ENCODE results near the gene CDKL5. TPM values are rescaled to one million over a fixed set of nuclear protein-coding genes. Genes with fewer than 3 reads are reported as not detected.
A peak's percentile ranks its signal among the peaks of the same experiment; 100 is the strongest.

CDKL5 gene
- 1 to 10 TPM; 1.2 to 7.0 (median 5.8) TPM for total RNA-seq
- 1 to 10 TPM; 1.9 to 2.3 TPM for polyA plus RNA-seq
- 18.0 reads per million, percentile 48 among the genes with 10 or more reads in this experiment for total RNA-seq

DNA sequence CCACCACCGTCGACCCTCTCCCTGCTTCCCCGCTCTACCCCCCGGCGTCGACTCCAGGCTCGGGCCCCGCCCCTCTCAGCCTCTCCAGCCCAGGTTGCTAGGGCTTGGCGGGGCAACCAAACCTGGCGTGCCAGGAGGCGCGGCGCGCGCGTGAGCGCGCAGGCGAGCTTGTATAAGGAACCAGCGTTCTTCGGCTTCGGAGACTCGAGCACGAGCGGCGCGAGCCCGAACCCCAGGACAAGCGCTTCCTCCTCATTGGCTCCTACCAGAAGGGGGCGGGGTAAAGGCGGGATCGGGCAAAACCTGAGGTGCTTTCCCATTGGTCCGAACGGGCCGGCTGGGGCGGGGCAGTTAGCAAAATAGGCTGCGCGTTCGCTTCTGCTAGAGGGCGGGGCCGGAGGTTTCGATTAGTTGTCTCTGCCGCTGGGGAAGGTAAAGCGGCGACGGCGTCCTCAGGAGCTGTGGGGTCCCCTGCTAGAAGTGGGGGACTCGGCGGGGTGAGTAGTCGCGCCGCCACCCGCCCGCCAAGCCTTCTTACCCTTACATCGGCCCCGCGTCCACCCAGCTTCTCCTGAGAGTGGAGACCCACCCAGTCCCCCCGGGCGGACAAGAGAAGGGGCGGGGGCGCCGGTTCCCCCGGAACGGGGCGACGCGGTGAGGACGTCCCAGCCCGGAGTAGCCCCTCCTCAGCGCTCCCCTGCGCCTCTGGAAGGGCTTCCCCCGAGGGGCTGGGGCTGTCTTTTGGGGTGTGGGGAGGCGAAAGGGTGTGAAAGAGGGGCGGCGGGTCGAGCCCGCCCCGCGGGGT is at the start of gene CDKL5:
Gene CDKL5 (plus strand): TSS at position 410 of the 805 bp plus-strand sequence. CDS start 81,489 bp downstream, outside the sequence.
- DNase-seq (peak; percentile 83 to 98 (median 96)), ATAC-seq (peak; percentile 97)
- H3K9me3 Mint-ChIP-seq = no peaks in the 10 kb centered on the region
- peaks cover 0 to 4% (median 0%) of the 10 kb centered on the region in 3 experiments for H3K36me3 ChIP-seq (ENCODE audit: control insufficient read depth in 2 of 3, insufficient read depth in 3 of 3, low read length in 3 of 3)
- peaks cover 0 to 25% (median 0%) of the 10 kb centered on the region in 5 donors for H3K27me3 Mint-ChIP-seq
- POLR2A ChIA-PET = interaction anchor here (0.8 to 1.3 kb wide), 3 partner anchors 71 to 463 kb away, joined by 3 to 5 read pairs (median 3); partner anchors contain the start of gene SCML2
- peak within 1 kb of the TSS; percentile 93 for H3K27ac ChIP-seq (ENCODE audit: low read depth, low read length)
- H3K4me3 Mint-ChIP-seq = peak within 1 kb of the TSS; percentile 85 to 95 (median 89)
- no peaks in the 10 kb centered on the region for H3K36me3 Mint-ChIP-seq
- H3K4me3 ChIP-seq (ENCODE audit: low read length) = peak within 1 kb of the TSS; percentile 77
- H3K4me1 ChIP-seq (ENCODE audit: control insufficient read depth in 2 of 2, insufficient read depth in 2 of 2, low read length in 2 of 2) = peaks cover 0 to 5% of the 10 kb centered on the region in 2 donors
- H3K27ac Mint-ChIP-seq = peak within 1 kb of the TSS; percentile 71 to 92 (median 91)
- peaks cover 5 to 25% (median 13%) of the 10 kb centered on the region in 7 donors for H3K4me1 Mint-ChIP-seq
- H3K27me3 ChIP-seq (ENCODE audit: control insufficient read depth in 2 of 2, insufficient read depth in 2 of 2, low read length in 2 of 2) = no peaks in the 10 kb centered on the region
- CTCF ChIA-PET = interaction anchor here (0.7 kb wide), 1 partner anchor 165 kb away, joined by 3 read pairs; no protein-coding TSS in a partner anchor
- intact Hi-C loops (cut with micrococcal nuclease) = loop anchor here (1.0 to 10.0 kb wide), 19 partner anchors 35 to 1839 kb away; partner anchors contain the start of genes PHKA2 (in 2 of the 2), SCML1 (in 2 of the 2), SCML2 (in 2 of the 2) and BCLAF3 (in 1 of the 2)
- H3K9me3 ChIP-seq (ENCODE audit: control insufficient read depth in 2 of 3, low read length in 3 of 3) = no peaks in the 10 kb centered on the region

DNA sequence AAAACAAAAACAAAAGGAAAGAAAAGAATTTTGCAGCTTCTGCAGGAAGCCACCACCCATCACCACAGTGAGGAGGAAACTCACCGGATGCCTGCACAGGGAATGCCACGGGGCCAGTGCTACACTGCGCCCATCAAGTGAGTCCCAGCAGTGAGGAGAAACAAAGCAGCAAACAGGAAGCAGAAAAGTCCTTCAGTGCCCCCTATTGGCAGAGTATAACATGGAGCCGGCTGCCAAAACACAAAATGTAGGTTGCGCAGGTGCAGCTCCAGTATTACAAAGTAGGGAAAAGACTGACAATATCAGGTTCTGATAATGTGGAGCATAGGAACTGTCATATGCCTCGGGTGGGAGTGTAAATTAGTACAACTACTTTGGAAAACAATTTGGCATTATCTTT is 47.6 kb upstream of the CDKL5 start:
- H3K27ac Mint-ChIP-seq = peak overlapping the region in 5 of 9 donors; percentile 58 to 83 (median 62)
- H3K36me3 Mint-ChIP-seq = no peaks in the 10 kb centered on the region

GRCh38 chrX:18389966-18390365 is 35.4 kb upstream of the CDKL5 start:
- Histone ChIP-seq H3K4me3 (ENCODE audit: low read length) (no peak overlapping the region), H3K4me1 (ENCODE audit: control insufficient read depth in 2 of 2, insufficient read depth in 2 of 2, low read length in 2 of 2) (no peaks in the 10 kb centered on the region), H3K9me3 (ENCODE audit: control insufficient read depth in 2 of 3, low read length in 3 of 3) (no peaks in the 10 kb centered on the region), H3K36me3 (ENCODE audit: control insufficient read depth in 2 of 3, insufficient read depth in 3 of 3, low read length in 3 of 3) (no peaks in the 10 kb centered on the region), H3K27me3 (ENCODE audit: control insufficient read depth in 2 of 2, insufficient read depth in 2 of 2, low read length in 2 of 2) (no peaks in the 10 kb centered on the region), H3K27ac (ENCODE audit: low read depth, low read length) (no peak overlapping the region)
- H3K27ac Mint-ChIP-seq = no peak overlapping the region
- no peaks in the 10 kb centered on the region for H3K27me3 Mint-ChIP-seq
- H3K4me1 Mint-ChIP-seq = peaks cover 0 to 6% (median 5%) of the 10 kb centered on the region in 7 donors
- DNase-seq (no peak), ATAC-seq (no peak)
- no peak overlapping the region for H3K4me3 Mint-ChIP-seq
- no peaks in the 10 kb centered on the region for H3K9me3 Mint-ChIP-seq
- intact Hi-C loops (cut with micrococcal nuclease) = loop anchor here (2.0 to 5.0 kb wide), 2 partner anchors 35 to 693 kb away; partner anchors contain the start of gene CDKL5 (in 2 of the 2)
- H3K36me3 Mint-ChIP-seq = no peaks in the 10 kb centered on the region
- POLR2A ChIA-PET = no interaction called here
- CTCF ChIA-PET = interaction anchor here (0.6 to 1.7 kb wide), 3 partner anchors 495 to 944 kb away, joined by 3 to 7 read pairs (median 3); no protein-coding TSS in a partner anchor

More for the DNA sequence above, 47.6 kb upstream of the CDKL5 start:
- DNase-seq (peak in 6 of 9 donors; percentile 21 to 39 (median 24)), ATAC-seq (peak; percentile 74)
- Histone ChIP-seq H3K27me3 (ENCODE audit: control insufficient read depth in 2 of 2, insufficient read depth in 2 of 2, low read length in 2 of 2) (no peaks in the 10 kb centered on the region), H3K27ac (ENCODE audit: low read depth, low read length) (no peak overlapping the region), H3K9me3 (ENCODE audit: control insufficient read depth in 2 of 3, low read length in 3 of 3) (no peaks in the 10 kb centered on the region), H3K4me1 (ENCODE audit: control insufficient read depth in 2 of 2, insufficient read depth in 2 of 2, low read length in 2 of 2) (no peaks in the 10 kb centered on the region), H3K4me3 (ENCODE audit: low read length) (no peak overlapping the region), H3K36me3 (ENCODE audit: control insufficient read depth in 2 of 3, insufficient read depth in 3 of 3, low read length in 3 of 3) (no peaks in the 10 kb centered on the region)
- no peaks in the 10 kb centered on the region for H3K27me3 Mint-ChIP-seq
- intact Hi-C loops (cut with micrococcal nuclease) = loop anchor here (1.0 to 10.0 kb wide), 7 partner anchors 589 to 1133 kb away; no protein-coding TSS in a partner anchor
- H3K9me3 Mint-ChIP-seq = peaks cover 0 to 2% (median 0%) of the 10 kb centered on the region in 11 donors
- H3K4me3 Mint-ChIP-seq = peak overlapping the region in 3 of 10 donors; percentile 20 to 37 (median 26)
- peaks cover 0 to 6% (median 5%) of the 10 kb centered on the region in 7 donors for H3K4me1 Mint-ChIP-seq
- POLR2A ChIA-PET = no interaction called here
- CTCF ChIA-PET = interaction anchor here (0.7 to 1.5 kb wide), 4 partner anchors 23 to 1135 kb away, joined by 3 to 5 read pairs (median 3); partner anchors contain the start of gene SCML2

- Mint-ChIP-seq H3K4me3 (no peak overlapping the region), H3K9me3 (no peaks in the 10 kb centered on the region), H3K27ac (peak overlapping the region in 2 of 9 donors; percentile 2 to 19), H3K4me1 (peaks cover 0 to 6% (median 5%) of the 10 kb centered on the region in 7 donors), H3K27me3 (no peaks in the 10 kb centered on the region), H3K36me3 (no peaks in the 10 kb centered on the region)
- Histone ChIP-seq H3K27me3 (ENCODE audit: control insufficient read depth in 2 of 2, insufficient read depth in 2 of 2, low read length in 2 of 2) (no peaks in the 10 kb centered on the region), H3K9me3 (ENCODE audit: control insufficient read depth in 2 of 3, low read length in 3 of 3) (no peaks in the 10 kb centered on the region), H3K4me1 (ENCODE audit: control insufficient read depth in 2 of 2, insufficient read depth in 2 of 2, low read length in 2 of 2) (no peaks in the 10 kb centered on the region), H3K27ac (ENCODE audit: low read depth, low read length) (no peak overlapping the region), H3K4me3 (ENCODE audit: low read length) (no peak overlapping the region), H3K36me3 (ENCODE audit: control insufficient read depth in 2 of 3, insufficient read depth in 3 of 3, low read length in 3 of 3) (no peaks in the 10 kb centered on the region)
- peak; percentile 12 to 69 (median 60) for DNase-seq
- intact Hi-C loops (cut with micrococcal nuclease) = loop anchor here (1.0 to 5.0 kb wide), 6 partner anchors 34 to 943 kb away; partner anchors contain the start of gene CDKL5 (in 2 of the 2)
- POLR2A ChIA-PET = no interaction called here
- ATAC-seq = peak; percentile 60
- CTCF ChIA-PET = interaction anchor here (1.7 kb wide), 1 partner anchor 943 kb away, joined by 7 read pairs; no protein-coding TSS in a partner anchor
Observed at GRCh38 chrX:18390941-18391538, 34.4 kb upstream of the CDKL5 start.

DNA sequence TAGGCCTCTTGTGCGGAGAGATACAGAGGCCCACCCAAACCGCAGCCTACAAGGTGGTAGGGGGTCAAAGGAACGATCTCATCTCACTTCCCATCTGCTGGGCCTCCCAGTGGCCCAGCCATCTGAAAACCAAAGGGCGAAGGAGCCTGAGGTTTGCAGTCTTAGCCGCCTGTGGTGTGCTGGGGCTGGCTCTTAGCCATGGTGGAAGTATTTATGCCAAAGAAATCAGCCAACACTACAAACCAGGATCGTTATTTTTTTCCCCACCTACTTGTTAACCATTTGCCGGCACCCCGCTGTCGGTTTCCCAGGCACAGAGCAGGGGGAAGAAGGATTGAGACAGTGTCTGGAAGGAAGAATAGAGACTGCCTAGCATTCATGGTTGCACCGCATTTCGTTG is 30.9 kb upstream of the CDKL5 start:
- H3K27ac Mint-ChIP-seq = no peak overlapping the region
- CTCF ChIA-PET = interaction anchor here (0.6 kb wide), 1 partner anchor 11 kb away, joined by 3 read pairs; no protein-coding TSS in a partner anchor
- H3K9me3 Mint-ChIP-seq = no peaks in the 10 kb centered on the region
- H3K4me3 Mint-ChIP-seq = no peak overlapping the region
- no peaks in the 10 kb centered on the region for H3K36me3 ChIP-seq (ENCODE audit: control insufficient read depth in 2 of 3, insufficient read depth in 3 of 3, low read length in 3 of 3)
- H3K4me1 Mint-ChIP-seq = peaks cover 0 to 6% (median 5%) of the 10 kb centered on the region in 7 donors
- no peaks in the 10 kb centered on the region for H3K27me3 Mint-ChIP-seq
- no peak for DNase-seq
- no peak for ATAC-seq
- H3K27me3 ChIP-seq (ENCODE audit: control insufficient read depth in 2 of 2, insufficient read depth in 2 of 2, low read length in 2 of 2) = no peaks in the 10 kb centered on the region
- intact Hi-C loops (cut with micrococcal nuclease) = loop anchor here in 1 of 2 donors (5.0 kb wide), 1 partner anchor 697 kb away; no protein-coding TSS in a partner anchor
- H3K9me3 ChIP-seq (ENCODE audit: control insufficient read depth in 2 of 3, low read length in 3 of 3) = no peaks in the 10 kb centered on the region
- H3K36me3 Mint-ChIP-seq = no peaks in the 10 kb centered on the region
- no peak overlapping the region for H3K27ac ChIP-seq (ENCODE audit: low read depth, low read length)
- POLR2A ChIA-PET = no interaction called here
- no peaks in the 10 kb centered on the region for H3K4me1 ChIP-seq (ENCODE audit: control insufficient read depth in 2 of 2, insufficient read depth in 2 of 2, low read length in 2 of 2)
- no peak overlapping the region for H3K4me3 ChIP-seq (ENCODE audit: low read length)

GRCh38 chrX:18401848-18402213 is 23.6 kb upstream of the CDKL5 start:
- no peaks in the 10 kb centered on the region for H3K36me3 Mint-ChIP-seq
- DNase-seq (no peak), ATAC-seq (no peak)
- Histone ChIP-seq H3K36me3 (ENCODE audit: control insufficient read depth in 2 of 3, insufficient read depth in 3 of 3, low read length in 3 of 3) (no peaks in the 10 kb centered on the region), H3K27me3 (ENCODE audit: control insufficient read depth in 2 of 2, insufficient read depth in 2 of 2, low read length in 2 of 2) (no peaks in the 10 kb centered on the region), H3K27ac (ENCODE audit: low read depth, low read length) (no peak overlapping the region), H3K9me3 (ENCODE audit: control insufficient read depth in 2 of 3, low read length in 3 of 3) (no peaks in the 10 kb centered on the region), H3K4me1 (ENCODE audit: control insufficient read depth in 2 of 2, insufficient read depth in 2 of 2, low read length in 2 of 2) (no peaks in the 10 kb centered on the region), H3K4me3 (ENCODE audit: low read length) (no peak overlapping the region)
- H3K4me3 Mint-ChIP-seq = no peak overlapping the region
- intact Hi-C loops (cut with micrococcal nuclease) = no loop called here
- ChIA-PET CTCF (no interaction called here), POLR2A (no interaction called here)
- no peak overlapping the region for H3K27ac Mint-ChIP-seq
- no peaks in the 10 kb centered on the region for H3K9me3 Mint-ChIP-seq
- no peaks in the 10 kb centered on the region for H3K4me1 Mint-ChIP-seq
- H3K27me3 Mint-ChIP-seq = no peaks in the 10 kb centered on the region
